HUES6 (cell line): ENCODE results near the gene LAMB4.

ENCODE experiments used
- H3K27ac ChIP-seq: 2 replicates; pipeline ENCODE4 v1.7.0; 2013; ENCODE audit warnings: low read depth, mild to moderate bottlenecking, low read length, inconsistent platforms
- H3K27me3 ChIP-seq: 2 replicates; pipeline ENCODE4 v1.6.1; 2013; ENCODE audit warnings: low read length; ENCODE audit not compliant: control insufficient read depth, insufficient read depth
- H3K36me3 ChIP-seq: 2 replicates; pipeline ENCODE4 v1.6.1; 2013; ENCODE audit warnings: low read length; ENCODE audit not compliant: control insufficient read depth, insufficient read depth
- H3K4me1 ChIP-seq: 2 replicates; pipeline ENCODE4 v1.6.1; 2013; ENCODE audit warnings: low read length; ENCODE audit not compliant: control insufficient read depth, insufficient read depth
- H3K4me3 ChIP-seq: 2 replicates; pipeline ENCODE4 v1.5.1; 2013; ENCODE audit warnings: low read depth, low read length
- H3K9ac ChIP-seq: one replicate; pipeline ENCODE4 v1.6.1; 2013; ENCODE audit warnings: mild to moderate bottlenecking, low read length
- H3K9me3 ChIP-seq: 2 replicates; pipeline ENCODE4 v1.6.1; 2013; ENCODE audit warnings: low read depth, low read length; ENCODE audit not compliant: control insufficient read depth, insufficient read depth

Gene LAMB4

DNA sequence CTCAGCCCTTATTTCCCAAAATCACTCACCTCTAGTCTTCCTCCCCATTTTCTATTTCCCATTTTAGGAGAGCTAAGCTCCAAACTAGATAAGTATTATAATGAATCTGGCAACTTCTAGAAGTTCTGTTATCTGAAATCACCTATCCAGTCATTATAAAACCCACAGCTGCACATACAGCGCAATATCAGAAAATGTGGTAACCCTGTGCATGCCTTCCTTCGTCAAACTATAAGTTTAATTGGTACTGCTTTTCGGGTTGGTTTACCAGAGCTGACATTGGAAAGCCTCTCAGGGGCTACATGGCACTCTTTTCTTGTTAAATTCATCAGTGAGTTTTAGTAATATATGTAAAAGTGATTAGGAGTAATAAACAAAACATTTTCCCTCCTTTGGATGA lies 1.6 kb downstream of the LAMB4 start:
- H3K27me3 ChIP-seq: no peaks in the 10 kb centered on the region
- H3K9me3 ChIP-seq: no peaks in the 10 kb centered on the region
- peaks cover 9% of the 10 kb centered on the region; the same call in 1 of the 2 replicates for H3K4me1 ChIP-seq
- H3K9ac ChIP-seq: no peak overlapping the region
- H3K27ac ChIP-seq: no peak overlapping the region
- H3K36me3 ChIP-seq: no peaks in the 10 kb centered on the region
- H3K4me3 ChIP-seq: no peak overlapping the region

DNA sequence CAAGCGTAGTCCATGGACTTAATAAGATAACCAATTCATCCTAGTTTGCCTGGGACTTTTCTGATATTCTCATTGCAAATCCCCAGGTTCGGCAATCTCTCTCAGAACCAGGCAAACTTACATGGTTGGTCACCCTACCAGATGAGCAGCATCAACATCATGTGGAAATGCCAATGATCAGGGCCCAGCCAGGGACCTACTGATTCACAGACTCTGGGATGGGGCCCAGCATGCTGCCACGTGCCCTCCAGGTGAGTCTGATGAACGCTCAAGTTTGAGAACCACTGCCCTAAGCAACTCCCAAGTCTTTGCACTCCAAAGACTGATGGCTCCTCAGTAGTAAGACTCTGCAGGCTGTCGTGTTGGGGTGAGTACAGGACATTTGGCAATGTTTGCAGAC lies 2.7 kb downstream of the LAMB4 start:
- no peaks in the 10 kb centered on the region for H3K27me3 ChIP-seq
- H3K4me1 ChIP-seq: peaks cover 3% of the 10 kb centered on the region; the same call in 1 of the 2 replicates
- H3K9me3 ChIP-seq: no peaks in the 10 kb centered on the region
- no peak overlapping the region for H3K9ac ChIP-seq
- no peaks in the 10 kb centered on the region for H3K36me3 ChIP-seq
- H3K27ac ChIP-seq: no peak overlapping the region
- H3K4me3 ChIP-seq: no peak overlapping the region

GRCh38 chr7:108124820-108125219 lies 5.3 kb downstream of the LAMB4 start:
- no peak overlapping the region for H3K27ac ChIP-seq
- H3K36me3 ChIP-seq: no peaks in the 10 kb centered on the region
- no peak overlapping the region for H3K4me3 ChIP-seq
- no peaks in the 10 kb centered on the region for H3K27me3 ChIP-seq
- no peaks in the 10 kb centered on the region for H3K4me1 ChIP-seq
- no peak overlapping the region for H3K9ac ChIP-seq
- no peaks in the 10 kb centered on the region for H3K9me3 ChIP-seq

GRCh38 chr7:108122181-108122580 lies 8.0 kb downstream of the LAMB4 start:
- no peaks in the 10 kb centered on the region for H3K9me3 ChIP-seq
- H3K9ac ChIP-seq: no peak overlapping the region
- no peaks in the 10 kb centered on the region for H3K27me3 ChIP-seq
- H3K36me3 ChIP-seq: no peaks in the 10 kb centered on the region
- no peak overlapping the region for H3K27ac ChIP-seq
- no peak overlapping the region for H3K4me3 ChIP-seq
- no peaks in the 10 kb centered on the region for H3K4me1 ChIP-seq

- H3K4me1 ChIP-seq: no peaks in the 10 kb centered on the region
- no peak overlapping the region for H3K27ac ChIP-seq
- H3K9ac ChIP-seq: no peak overlapping the region
- no peaks in the 10 kb centered on the region for H3K9me3 ChIP-seq
- H3K4me3 ChIP-seq: no peak overlapping the region
- no peaks in the 10 kb centered on the region for H3K27me3 ChIP-seq
- no peaks in the 10 kb centered on the region for H3K36me3 ChIP-seq
These were observed 9.2 kb downstream of the LAMB4 start for GRCh38 chr7:108120933-108121332.

DNA sequence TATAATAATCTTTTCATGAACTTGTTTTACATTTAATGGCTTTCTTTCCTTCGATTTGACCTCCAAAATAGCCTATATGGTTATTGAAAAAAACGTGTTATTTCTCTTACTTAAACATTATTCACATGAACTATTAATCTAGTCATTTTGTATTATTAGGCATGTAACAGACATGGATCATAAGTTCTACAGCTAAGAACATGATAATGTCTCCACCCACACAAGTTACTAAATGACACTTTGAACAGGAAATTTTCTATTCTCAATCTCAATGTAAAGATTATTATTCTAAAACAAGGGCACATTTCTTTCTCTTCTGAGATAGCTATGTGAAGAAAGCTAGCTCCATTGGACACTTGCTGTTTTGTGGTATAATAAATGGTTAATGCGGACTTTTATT lies 10.0 kb downstream of the LAMB4 start:
- Histone ChIP-seq H3K36me3 (no peaks in the 10 kb centered on the region), H3K4me1 (no peaks in the 10 kb centered on the region), H3K9ac (no peak overlapping the region), H3K27me3 (no peaks in the 10 kb centered on the region), H3K27ac (no peak overlapping the region), H3K4me3 (no peak overlapping the region), H3K9me3 (no peaks in the 10 kb centered on the region)

DNA sequence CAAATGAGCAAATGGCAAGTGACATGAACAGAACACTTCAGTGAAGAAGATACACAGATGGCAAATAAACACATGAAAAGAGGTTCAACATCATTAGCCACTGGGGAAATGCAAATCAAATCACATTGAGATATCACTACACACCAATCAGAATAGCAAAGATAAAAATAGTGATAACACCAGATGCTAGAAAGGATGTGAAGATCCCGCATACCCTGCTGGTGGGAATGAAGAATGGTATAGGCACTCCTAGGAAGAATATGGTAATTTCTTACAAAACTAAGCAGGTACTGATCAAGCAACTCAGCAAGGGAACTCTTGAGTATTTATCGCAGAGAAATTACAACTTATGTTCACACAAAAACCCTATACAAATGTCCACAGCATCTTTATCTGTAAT lies 11.2 kb downstream of the LAMB4 start:
- Histone ChIP-seq H3K27ac (no peak overlapping the region), H3K4me3 (no peak overlapping the region), H3K9me3 (no peaks in the 10 kb centered on the region), H3K27me3 (no peaks in the 10 kb centered on the region), H3K9ac (no peak overlapping the region), H3K36me3 (no peaks in the 10 kb centered on the region), H3K4me1 (no peaks in the 10 kb centered on the region)

DNA sequence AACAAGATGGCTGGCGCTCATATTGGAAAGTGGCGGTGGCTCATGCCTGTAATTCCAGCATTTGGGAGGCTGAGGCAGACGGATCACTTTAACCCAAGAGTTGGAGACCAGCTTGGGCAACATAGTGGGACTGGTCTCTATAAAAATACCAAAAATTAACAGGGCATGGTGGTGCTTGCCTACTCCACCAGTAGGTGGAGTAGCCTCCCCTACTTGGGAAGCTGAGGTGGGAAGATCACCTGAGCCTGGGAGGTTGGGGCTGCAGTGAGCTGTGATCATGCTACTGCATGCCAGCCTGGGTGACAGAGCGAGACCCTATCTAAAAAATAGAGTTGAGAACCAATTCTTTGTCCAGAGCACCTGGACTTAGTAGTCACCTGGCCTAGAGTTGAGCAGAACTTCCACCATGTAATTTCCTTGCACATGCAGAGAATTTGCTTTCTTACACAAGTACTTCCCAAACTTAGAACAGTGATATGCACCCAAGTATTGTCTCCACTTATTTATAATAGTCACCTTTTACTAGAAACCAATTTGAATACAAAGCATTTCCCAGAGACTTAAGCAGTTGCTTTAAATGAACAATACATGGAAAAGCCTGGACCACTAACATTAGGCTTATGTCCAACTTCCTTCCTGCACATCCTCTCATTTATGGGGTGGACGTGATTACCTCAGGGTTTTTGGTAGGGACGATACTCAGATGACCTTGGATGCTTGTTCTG lies 15.9 kb downstream of the LAMB4 start:
- H3K27ac ChIP-seq: no peak overlapping the region
- no peaks in the 10 kb centered on the region for H3K9me3 ChIP-seq
- H3K27me3 ChIP-seq: no peaks in the 10 kb centered on the region
- no peak overlapping the region for H3K4me3 ChIP-seq
- no peaks in the 10 kb centered on the region for H3K4me1 ChIP-seq
- H3K36me3 ChIP-seq: no peaks in the 10 kb centered on the region
- no peak overlapping the region for H3K9ac ChIP-seq

GRCh38 chr7:108112683-108113082 lies 17.5 kb downstream of the LAMB4 start:
- Histone ChIP-seq H3K9ac (no peak overlapping the region), H3K27me3 (no peaks in the 10 kb centered on the region), H3K36me3 (no peaks in the 10 kb centered on the region), H3K27ac (no peak overlapping the region), H3K4me3 (no peak overlapping the region), H3K9me3 (no peaks in the 10 kb centered on the region), H3K4me1 (no peaks in the 10 kb centered on the region)

DNA sequence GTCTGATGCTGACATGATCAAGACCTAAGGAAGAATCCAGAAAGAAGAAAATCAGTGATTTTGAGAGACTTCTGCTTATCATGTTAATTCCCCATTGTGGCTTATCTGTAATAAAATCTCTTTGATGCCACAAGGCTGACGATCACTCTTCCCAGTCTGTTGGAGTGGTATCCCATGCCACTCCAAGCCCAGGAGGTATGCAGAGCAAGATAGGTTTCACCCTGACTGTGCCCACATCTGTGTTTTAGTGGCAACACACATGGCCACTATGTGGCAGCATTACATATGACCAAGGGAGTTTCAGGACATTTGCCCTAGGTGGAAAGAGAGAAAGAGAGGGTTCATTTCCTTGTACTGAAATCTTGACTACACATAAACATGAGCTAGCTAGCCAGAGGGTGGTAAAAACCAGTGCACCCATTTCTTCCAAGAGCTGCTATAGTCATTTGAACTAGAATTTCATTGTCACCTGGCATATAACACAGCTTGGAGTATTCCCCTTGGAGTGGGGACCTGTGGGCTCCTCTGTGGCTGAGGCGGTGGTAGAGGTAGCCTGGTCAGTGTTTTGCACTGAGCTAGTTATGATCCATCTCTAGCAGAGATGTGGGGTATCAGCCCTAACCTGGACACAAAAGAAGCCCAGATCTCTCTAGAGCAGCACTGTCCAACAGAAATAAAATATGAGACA lies 20.8 kb downstream of the LAMB4 start:
- Histone ChIP-seq H3K36me3 (no peaks in the 10 kb centered on the region), H3K27me3 (no peaks in the 10 kb centered on the region), H3K27ac (no peak overlapping the region), H3K4me1 (no peaks in the 10 kb centered on the region), H3K9ac (no peak overlapping the region), H3K4me3 (no peak overlapping the region), H3K9me3 (no peaks in the 10 kb centered on the region)

- Histone ChIP-seq H3K4me1 (no peaks in the 10 kb centered on the region), H3K9me3 (no peaks in the 10 kb centered on the region), H3K27me3 (no peaks in the 10 kb centered on the region), H3K27ac (no peak overlapping the region), H3K4me3 (no peak overlapping the region), H3K36me3 (no peaks in the 10 kb centered on the region), H3K9ac (no peak overlapping the region)
These were observed 22.0 kb downstream of the LAMB4 start for GRCh38 chr7:108108131-108108530.
